ENCODE measurements around the gene C16orf74. TPM values are rescaled to one million over a fixed set of nuclear protein-coding genes. Genes with fewer than 3 reads are reported as not detected.
A peak's percentile ranks its signal among the peaks of the same experiment; 100 is the strongest.

C16orf74 gene
- total RNA-seq, 1 donor from 2014 or later, result 2.1 TPM

DNA sequence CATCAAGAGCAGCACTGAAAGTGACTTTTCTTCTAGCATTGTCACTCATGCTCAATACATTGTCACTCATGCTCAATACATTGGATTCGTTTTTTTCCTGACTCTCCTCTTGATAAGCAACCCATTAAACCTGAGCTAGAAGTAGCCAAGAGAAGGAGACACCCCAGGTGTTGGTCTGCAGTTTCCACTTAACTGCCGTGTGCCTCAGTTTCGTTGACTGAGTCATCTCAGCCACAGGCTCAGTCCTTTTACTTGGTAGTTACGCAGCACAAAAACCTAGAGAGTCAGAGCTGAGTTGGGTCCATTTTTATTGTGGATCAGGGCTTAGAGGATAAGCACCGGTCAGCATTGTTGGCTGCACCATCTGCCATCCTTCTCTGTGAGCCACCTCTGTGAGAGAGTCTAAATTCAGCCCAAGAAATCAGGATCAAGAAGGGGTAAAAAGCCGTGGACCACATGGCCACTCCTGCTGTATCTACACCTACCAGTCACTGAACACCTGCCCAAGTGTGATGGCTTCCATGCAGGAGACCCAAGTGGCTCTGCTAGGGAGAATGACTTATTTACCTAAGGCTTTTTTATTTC is 73.4 kb downstream of the C16orf74 start:
- Mint-ChIP-seq H3K4me1 (ENCODE audit: unreplicated experiment) (no peaks in the 10 kb centered on the region), H3K4me3 (ENCODE audit: unreplicated experiment) (no peak overlapping the region), H3K27ac (ENCODE audit: unreplicated experiment) (no peak overlapping the region), H3K9me3 (ENCODE audit: unreplicated experiment) (no peaks in the 10 kb centered on the region), H3K27me3 (ENCODE audit: unreplicated experiment) (no peaks in the 10 kb centered on the region), H3K36me3 (ENCODE audit: unreplicated experiment) (peaks cover 28% of the 10 kb centered on the region)
- no peak for DNase-seq (ENCODE audit: extremely low spot score, unreplicated experiment)
- TF ChIP-seq, protein P1, sequence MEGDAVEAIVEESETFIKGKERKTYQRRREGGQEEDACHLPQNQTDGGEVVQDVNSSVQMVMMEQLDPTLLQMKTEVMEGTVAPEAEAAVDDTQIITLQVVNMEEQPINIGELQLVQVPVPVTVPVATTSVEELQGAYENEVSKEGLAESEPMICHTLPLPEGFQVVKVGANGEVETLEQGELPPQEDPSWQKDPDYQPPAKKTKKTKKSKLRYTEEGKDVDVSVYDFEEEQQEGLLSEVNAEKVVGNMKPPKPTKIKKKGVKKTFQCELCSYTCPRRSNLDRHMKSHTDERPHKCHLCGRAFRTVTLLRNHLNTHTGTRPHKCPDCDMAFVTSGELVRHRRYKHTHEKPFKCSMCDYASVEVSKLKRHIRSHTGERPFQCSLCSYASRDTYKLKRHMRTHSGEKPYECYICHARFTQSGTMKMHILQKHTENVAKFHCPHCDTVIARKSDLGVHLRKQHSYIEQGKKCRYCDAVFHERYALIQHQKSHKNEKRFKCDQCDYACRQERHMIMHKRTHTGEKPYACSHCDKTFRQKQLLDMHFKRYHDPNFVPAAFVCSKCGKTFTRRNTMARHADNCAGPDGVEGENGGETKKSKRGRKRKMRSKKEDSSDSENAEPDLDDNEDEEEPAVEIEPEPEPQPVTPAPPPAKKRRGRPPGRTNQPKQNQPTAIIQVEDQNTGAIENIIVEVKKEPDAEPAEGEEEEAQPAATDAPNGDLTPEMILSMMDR (IDR thresholded peaks at IDR 0.05), result no peak

DNA sequence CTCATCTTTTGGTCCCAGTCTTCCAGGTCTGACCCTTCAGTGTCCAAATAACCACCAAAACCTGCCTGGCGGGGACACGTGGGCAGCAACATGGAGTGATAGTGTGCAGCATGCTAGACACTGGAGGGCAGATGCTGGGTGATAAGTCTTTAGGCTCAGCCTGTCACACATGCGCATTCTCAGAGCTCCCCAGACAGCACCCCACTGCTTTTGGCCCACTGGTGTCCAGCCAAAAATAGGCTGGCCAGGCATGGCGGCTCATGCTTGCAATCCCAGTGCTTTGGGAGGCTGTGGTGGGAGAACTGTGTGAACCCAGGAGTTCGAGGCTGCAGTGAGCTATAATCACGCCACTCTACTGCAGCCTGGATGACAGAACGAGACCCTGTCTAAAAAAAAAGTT is 74.4 kb downstream of the C16orf74 start:
- no peaks in the 10 kb centered on the region for H3K9me3 Mint-ChIP-seq (ENCODE audit: unreplicated experiment)
- H3K27me3 Mint-ChIP-seq (ENCODE audit: unreplicated experiment), result no peaks in the 10 kb centered on the region

DNA sequence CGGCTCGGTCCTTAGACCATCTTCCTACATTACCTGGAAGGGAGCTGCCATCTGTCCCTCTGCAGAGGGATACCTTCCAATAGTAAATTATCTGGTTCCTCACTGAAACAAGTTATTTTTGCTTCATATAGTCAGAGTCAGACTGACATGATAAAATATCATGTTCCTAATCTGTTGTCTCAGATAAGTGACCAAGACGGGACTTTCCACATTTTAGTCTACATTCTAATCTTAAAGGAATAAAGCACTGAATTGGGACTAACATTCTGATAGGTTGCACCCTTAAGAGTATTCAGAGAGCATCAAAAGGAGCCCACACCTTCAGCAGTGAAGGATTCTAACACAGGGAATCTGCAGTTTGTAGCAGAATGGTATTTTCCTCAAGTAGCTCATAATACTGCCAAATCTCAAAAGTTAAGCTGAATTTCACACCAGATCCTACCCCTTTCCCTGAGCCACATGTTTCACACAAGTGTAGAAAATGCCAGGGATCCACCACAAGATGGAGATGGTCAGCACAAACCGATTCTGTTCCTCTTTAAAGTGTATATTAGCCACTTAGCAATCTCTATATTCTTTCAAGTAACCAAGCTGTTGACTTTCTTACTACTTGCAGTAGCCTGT is 75.5 kb downstream of the C16orf74 start:
- no peak overlapping the region for H3K4me3 Mint-ChIP-seq (ENCODE audit: unreplicated experiment)
- H3K27me3 Mint-ChIP-seq (ENCODE audit: unreplicated experiment), result no peaks in the 10 kb centered on the region
- no peaks in the 10 kb centered on the region for H3K4me1 Mint-ChIP-seq (ENCODE audit: unreplicated experiment)
- TF ChIP-seq, protein P1 (IDR thresholded peaks at IDR 0.05), result peak; percentile 54
- H3K9me3 Mint-ChIP-seq (ENCODE audit: unreplicated experiment), result no peaks in the 10 kb centered on the region
- H3K36me3 Mint-ChIP-seq (ENCODE audit: unreplicated experiment), result peaks cover 39% of the 10 kb centered on the region
- H3K27ac Mint-ChIP-seq (ENCODE audit: unreplicated experiment), result no peak overlapping the region
- no peak for DNase-seq (ENCODE audit: extremely low spot score, unreplicated experiment)

More for the DNA sequence above, 74.4 kb downstream of the C16orf74 start:
- Mint-ChIP-seq H3K4me3 (ENCODE audit: unreplicated experiment) (no peak overlapping the region), H3K27ac (ENCODE audit: unreplicated experiment) (no peak overlapping the region), H3K36me3 (ENCODE audit: unreplicated experiment) (peaks cover 34% of the 10 kb centered on the region), H3K4me1 (ENCODE audit: unreplicated experiment) (no peaks in the 10 kb centered on the region)
- TF ChIP-seq, protein P1 (IDR thresholded peaks at IDR 0.05), result no peak
- no peak for DNase-seq (ENCODE audit: extremely low spot score, unreplicated experiment)

DNA sequence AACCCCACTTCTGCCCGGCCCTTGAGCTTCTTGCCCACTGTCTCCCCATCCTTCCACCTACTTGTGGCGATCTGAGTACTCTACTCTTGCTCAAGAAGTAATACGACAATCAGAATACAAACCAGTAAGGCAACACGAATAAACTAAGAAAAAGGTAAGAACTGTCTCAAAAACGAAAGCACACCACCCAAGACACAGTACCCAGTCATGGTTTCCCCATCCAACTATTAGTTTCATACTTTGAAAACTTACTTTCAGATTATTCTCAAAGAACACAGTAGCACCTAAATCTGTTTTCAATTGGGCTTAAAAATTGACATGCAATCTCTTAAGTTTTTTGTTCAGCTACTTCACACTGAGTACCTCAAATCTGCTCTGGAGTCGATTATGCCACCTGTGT is 76.1 kb downstream of the C16orf74 start:
- no peaks in the 10 kb centered on the region for H3K27me3 Mint-ChIP-seq (ENCODE audit: unreplicated experiment)
- H3K36me3 Mint-ChIP-seq (ENCODE audit: unreplicated experiment), result peaks cover 43% of the 10 kb centered on the region
- no peaks in the 10 kb centered on the region for H3K4me1 Mint-ChIP-seq (ENCODE audit: unreplicated experiment)
- H3K27ac Mint-ChIP-seq (ENCODE audit: unreplicated experiment), result no peak overlapping the region
- TF ChIP-seq, protein P1 (IDR thresholded peaks at IDR 0.05), result no peak
- no peaks in the 10 kb centered on the region for H3K9me3 Mint-ChIP-seq (ENCODE audit: unreplicated experiment)
- DNase-seq (ENCODE audit: extremely low spot score, unreplicated experiment), result no peak
- no peak overlapping the region for H3K4me3 Mint-ChIP-seq (ENCODE audit: unreplicated experiment)

DNA sequence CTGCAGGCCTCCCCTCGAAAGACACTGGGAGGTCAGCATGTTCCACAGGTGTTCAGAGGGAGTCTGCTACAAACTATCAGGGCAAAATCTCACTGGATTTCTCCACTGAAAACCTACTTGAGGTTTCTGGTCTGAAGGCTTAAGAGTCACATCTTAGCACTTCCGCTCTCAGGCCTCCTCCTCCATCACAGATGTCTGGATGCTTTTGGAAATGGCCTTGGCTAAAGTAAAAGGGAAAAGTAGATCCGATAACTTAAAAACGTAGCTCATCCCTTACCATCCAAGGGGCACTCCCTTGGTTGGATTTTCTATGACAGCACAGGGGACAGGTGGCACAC is 76.5 kb downstream of the C16orf74 start:
- Mint-ChIP-seq H3K36me3 (ENCODE audit: unreplicated experiment) (peaks cover 44% of the 10 kb centered on the region), H3K4me1 (ENCODE audit: unreplicated experiment) (no peaks in the 10 kb centered on the region), H3K9me3 (ENCODE audit: unreplicated experiment) (no peaks in the 10 kb centered on the region), H3K27ac (ENCODE audit: unreplicated experiment) (no peak overlapping the region), H3K4me3 (ENCODE audit: unreplicated experiment) (no peak overlapping the region), H3K27me3 (ENCODE audit: unreplicated experiment) (no peaks in the 10 kb centered on the region)
- no peak for DNase-seq (ENCODE audit: extremely low spot score, unreplicated experiment)
- TF ChIP-seq, protein P1 (IDR thresholded peaks at IDR 0.05), result no peak

Measured in osteocyte (in vitro differentiated cells).